RPMI8226 (cell line): Measurements from ENCODE around the gene TSBP1.
"Not testable (repeated sequence)": the region's sequence is repeated elsewhere in the genome, so short reads cannot be mapped to it uniquely, and the experiment has no call there.

Source experiments
- DNase-seq: peaks from one replicate; pipeline ENCODE4 v3.0.0-alpha.2; 2015

Gene TSBP1

GRCh38 chr6:32271429-32271828 is 100.3 kb downstream of the TSBP1 start:
- peak; percentile 77 for DNase-seq

GRCh38 chr6:32268459-32268858 is 103.2 kb downstream of the TSBP1 start:
- DNase-seq: peak; percentile 38

DNA sequence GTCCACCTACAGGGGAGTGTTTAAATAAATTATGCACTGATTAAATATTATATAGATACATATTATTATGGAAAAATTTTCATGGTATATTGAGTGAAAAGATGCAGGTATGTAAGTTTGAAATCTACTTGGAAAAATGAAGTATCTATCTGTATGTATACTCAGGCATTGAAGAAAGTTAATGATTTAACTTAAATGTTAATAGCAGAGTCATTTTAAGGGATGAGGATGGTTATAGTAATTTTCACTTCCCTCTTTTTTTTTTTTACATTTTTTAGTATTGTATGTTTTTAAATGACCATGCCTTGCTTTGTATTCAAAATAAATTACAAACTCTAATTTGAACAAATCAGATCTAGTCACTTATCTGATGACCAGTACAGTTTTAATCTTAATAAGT is 104.7 kb downstream of the TSBP1 start:
- DNase-seq: no peak

GRCh38 chr6:32257262-32257661 is 114.4 kb downstream of the TSBP1 start:
- DNase-seq: not testable (repeated sequence)

DNA sequence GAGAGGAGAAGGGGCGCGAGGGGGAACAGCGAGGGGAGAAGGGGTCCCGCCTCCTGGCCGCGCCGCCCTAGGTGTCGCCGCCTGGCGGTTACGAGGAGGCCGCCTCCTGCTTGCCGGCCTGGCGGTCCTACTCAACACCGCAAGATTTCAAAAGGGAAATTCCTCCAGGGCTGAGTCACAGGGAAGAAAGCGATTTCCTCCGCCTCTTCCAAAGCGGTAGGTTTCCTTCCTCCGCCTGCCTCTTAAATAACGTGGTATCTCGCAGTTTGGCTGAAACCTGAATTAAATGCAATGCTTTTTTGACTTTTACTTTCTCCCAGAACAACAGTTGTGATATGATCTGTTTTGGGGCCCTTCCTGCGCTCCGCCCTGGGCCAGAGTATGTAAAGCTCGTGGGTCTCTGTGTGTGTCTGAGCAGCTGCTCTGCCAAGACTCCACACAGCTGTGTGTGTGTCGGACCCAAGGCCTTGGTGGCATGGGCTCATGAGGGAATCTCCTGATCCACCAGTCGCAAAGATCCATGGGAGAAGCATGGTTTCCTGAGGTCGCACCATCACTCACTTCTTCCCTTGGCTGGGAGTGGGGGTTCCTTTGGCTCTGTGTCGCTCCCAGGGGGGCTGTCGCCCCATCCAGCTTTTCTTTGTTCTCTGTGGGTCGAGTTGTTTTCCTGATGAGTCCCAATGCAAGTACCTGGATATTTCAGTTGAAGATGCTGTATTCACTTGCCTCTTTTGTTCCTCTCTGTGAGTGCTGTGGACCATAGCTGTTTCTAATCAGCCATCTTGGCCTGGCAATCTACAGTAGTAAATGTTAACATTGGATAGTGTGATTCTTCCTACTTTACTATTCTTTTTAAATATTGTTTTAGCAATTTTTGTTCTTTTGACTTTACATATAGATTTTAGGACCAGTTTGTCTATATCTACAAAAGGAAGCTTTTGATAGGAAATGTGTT is 116.2 kb downstream of the TSBP1 start:
- DNase-seq: peak; percentile 67

- no peak for DNase-seq
These were observed 116.9 kb downstream of the TSBP1 start for GRCh38 chr6:32254761-32255198.

- DNase-seq: peak; percentile 49
These were observed 119.2 kb downstream of the TSBP1 start for GRCh38 chr6:32252331-32253009.

DNA sequence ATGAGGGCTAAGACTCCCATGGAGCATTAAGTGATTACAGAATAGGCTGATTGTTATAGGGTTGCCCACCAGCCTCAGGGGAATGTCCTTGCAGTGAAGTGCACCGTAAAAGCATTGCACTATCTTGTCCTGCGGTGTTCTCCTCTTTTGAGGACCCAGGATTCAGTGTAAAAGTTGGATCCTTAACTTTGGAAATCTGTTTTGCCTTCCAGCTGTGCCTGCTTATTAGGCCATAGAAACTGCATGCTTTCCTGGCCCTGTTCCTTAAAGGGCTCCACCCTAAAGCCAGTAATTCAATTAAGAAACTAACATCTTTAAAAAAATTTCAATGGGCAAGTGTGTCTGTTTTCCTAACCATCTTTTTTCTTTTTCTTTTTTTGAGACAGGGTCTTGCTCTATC is 122.4 kb downstream of the TSBP1 start:
- DNase-seq: no peak

DNA sequence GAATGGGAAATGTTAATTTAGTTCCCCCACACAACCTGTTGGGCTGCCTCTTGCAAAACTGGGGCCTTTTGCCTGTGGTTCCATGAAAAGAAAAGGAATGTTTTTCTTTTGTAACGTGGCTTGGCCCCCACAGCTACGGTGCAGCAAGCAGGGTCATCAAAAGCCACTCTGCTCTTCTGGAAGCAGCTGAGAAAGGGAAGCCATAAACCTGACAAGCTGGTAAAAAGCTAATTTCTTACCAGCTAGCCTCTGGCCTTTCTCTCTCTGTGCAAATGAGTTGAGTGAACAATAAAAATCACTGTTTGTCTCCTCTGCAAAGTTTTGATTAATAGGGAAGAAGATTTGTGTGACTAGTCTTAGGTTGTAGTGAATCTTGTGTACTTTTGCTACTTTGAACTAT is 124.3 kb downstream of the TSBP1 start:
- no peak for DNase-seq

GRCh38 chr6:32244946-32245398 is 126.7 kb downstream of the TSBP1 start:
- DNase-seq: peak; percentile 72

GRCh38 chr6:32244270-32244669 is 127.4 kb downstream of the TSBP1 start:
- no peak for DNase-seq
